GM21576 (cell line): Measurements from ENCODE around the gene MACROH2A1.

Experiments
- ATAC-seq: cut with Tn5 transposase; IDR thresholded peaks from one replicate; pipeline ENCODE4 v1.9.1; 2021; ENCODE audit warnings: mild to moderate bottlenecking, moderate library complexity; ENCODE audit not compliant: unreplicated experiment

Gene MACROH2A1

DNA sequence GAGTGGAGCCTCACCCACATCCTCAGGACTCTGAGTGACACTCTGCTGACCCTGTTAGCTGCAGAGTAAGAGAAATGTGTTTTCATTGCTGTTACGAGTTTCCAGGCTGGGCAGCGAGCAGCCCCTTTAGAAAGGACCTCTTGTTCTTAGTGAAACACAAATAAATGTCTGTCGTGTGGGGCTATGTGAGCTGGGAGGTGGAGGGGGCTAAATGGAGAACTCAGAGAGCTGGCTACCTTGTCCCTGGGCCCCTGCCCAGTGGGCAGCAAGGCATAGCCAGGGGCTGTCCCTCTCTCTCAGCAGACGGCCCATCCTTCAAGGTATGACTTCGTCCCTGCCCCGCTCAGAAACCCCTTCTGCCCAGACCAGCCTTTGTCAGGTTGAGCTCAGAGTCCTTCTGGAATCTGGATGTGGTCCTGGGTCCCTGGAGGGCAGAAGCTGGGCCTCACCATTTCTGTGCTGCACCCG is 38.0 kb upstream of the MACROH2A1 start:
- no peak for ATAC-seq

DNA sequence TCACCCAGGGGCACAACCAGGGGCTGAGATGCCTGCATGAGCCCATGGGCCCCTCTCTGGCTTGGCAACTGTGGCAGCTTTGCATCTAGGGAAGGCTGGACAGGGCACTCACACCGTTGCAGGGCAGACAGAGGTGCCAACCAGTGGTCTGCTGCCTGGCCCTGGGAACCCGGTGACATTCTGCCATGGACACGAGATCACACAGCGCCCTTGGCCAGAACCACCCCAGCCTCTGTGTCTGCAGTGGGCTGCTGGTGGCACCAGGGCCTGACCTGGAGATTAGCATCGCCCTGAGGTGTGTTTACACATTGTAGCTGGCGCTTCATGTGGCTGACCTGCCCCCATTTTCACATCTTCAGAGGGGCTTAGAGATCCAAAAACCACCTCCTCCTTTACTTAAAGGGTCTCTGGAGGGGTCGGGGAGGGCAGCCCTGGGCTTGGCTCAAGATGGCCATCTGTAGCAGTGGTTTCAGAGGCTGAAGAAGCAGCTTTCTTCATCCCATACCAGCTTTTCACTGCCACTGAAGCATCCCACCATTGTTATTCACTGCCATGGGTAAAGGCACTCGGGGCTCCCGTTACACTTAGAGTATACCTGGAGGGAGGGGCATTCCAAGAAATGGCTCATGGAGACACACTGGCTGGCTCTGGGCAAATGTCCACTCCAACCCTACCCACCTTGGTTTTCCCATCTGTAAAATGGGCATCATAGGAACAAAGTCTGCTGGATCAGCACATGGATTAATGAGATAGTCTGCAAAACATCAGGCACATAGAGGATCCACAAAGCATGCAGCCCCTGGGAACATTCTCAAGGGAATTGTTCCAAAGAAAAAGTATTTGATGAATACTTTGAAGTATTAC is 36.7 kb upstream of the MACROH2A1 start:
- ATAC-seq, result no peak

DNA sequence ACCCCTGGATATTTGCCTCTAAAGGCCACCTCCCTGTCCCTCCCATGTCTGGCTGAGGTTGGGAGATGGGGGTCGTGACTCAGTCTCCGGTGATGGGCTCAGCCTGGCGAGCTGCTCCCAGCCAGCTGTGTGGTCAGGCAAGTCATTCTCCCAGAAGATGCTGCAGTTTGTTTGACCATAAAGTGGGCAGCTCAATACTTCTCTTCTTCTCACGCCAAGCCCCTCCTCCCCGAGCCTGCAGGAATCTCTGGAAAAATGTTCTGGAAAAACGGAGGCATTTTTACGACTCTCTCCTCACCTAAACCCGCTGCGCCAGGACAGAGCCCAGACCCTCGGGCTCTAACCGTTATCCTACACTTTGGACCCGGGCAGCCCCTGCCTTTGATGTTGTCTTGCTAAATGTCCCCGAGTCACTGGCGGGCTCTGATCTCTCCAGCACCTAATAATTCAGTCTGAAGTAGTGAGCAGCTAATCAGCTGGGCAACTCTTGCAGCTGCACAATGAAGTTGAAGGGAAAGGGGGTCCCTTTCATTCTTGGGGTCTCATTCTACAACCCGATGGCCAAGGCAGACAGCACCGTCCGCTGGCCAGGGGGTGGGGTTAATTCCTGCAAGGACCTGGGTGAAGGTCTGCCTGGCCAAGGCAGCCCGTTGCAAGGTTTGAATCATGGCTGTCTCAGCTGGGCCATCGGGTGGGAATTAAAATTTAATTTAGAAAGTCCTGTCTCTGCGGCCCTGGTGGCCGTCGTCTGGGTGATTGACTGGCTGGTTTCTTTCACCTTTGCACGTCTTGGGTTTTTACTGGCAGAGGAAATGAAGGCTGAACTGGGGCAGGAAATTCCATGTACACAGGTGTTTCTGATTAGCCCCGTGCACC is 35.8 kb upstream of the MACROH2A1 start:
- no peak for ATAC-seq

DNA sequence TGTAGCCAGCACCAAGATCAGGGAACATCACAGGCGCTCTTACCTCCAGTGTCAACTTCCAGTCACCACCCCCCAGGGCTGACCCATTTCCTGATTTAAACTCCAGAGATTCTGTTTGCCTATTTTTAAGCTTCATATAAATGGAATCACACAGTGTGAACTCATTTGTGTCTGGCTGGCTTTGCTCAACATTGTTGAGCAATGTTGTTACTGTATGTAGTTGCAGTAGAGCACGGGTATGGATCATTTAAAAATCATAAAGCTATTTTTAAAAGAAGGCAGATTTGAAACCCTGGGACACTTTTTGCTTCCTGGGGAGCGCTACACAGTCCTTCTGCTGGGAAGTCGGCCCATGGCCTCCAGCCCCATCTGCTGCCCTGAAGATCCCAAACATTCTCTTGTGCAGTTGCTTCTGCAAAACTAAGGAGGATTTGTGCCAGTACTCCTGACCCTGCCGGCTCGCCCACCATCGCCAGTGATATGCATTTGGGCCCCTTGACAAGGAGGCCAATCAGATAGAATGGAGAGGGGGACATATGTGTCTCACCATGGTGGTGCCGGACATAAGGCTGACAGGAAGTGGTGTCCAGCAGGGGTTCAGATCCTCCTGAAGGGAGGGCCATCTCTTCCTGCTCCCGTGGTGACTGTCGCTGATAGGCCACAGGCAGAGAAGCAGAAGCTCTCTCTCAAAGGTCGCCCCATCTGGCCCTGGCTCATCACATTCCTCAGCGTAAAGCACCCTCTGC is 34.8 kb upstream of the MACROH2A1 start:
- ATAC-seq, result no peak

DNA sequence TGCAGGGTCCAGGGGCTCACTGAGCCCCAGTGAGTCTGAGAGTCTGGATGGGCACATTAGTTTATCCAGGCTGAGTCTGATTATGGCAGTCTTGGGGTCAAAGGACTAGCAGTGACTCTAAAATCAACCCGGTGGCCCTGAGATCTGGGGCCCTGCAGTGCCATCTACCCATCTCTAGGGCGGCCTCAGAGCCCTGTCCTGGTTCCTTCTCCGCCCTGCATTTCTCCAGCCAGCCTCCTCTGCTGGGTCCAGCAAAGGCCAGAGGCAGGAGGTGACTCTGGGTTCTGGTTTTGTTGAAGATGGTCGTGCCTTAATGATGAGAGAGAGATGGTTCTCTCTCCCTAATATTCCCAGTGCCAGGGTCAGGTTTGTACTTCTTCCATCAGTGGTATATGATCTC is 33.1 kb upstream of the MACROH2A1 start:
- no peak for ATAC-seq

DNA sequence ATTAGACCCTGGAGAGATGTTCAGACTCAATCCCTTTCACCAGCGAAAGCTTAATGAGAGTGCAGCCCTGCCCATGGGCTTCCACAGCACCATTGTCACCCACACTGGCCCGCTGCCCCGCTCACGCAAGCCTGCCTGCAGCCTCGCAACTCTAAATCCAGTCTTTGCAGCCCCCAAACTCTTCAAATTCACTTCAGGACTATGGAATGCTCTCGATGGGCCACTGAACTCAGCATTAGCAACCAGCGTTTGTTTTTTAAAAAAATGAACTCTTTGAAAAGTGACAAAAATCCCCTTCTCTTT is 31.1 kb upstream of the MACROH2A1 start:
- no peak for ATAC-seq

DNA sequence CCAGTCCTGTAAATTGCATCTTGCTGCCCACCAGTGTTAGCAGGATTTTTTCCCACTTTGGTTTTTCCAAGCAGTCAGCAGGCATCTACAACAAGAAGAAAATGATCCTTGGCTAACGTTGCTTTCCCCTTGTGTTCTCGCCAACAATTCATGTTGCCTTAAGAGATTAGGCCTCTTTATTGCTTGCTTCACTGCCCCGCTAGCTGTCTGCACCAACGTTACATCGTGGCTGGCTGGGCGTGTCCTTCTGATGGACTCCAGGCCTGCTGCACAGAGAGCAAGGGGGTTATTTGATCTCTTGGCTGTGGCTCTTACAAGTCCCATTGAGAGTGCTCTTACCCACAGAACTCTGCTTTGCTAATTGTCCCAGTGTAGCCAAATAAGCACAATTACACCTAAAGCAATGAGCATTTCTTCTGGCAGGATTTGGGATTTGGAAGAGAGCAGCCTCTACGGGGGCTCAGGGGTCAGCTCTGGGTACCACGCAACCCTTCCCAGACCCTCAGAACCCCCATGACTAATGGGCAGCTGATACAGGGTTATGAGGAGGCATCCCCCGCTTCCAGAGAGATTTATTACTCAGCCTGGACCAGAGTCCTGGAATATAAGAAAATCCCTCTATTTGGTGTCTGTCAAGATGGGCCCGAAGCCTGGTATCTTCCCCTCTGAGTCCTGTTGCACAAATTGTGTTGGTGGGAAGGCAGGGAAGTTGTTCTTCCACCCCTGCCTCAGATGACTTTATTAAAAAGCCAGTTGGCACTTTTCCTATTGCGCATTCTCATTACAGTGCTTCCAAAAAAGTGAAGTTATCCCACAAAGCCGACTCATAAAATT is 30.5 kb upstream of the MACROH2A1 start:
- ATAC-seq, result no peak

DNA sequence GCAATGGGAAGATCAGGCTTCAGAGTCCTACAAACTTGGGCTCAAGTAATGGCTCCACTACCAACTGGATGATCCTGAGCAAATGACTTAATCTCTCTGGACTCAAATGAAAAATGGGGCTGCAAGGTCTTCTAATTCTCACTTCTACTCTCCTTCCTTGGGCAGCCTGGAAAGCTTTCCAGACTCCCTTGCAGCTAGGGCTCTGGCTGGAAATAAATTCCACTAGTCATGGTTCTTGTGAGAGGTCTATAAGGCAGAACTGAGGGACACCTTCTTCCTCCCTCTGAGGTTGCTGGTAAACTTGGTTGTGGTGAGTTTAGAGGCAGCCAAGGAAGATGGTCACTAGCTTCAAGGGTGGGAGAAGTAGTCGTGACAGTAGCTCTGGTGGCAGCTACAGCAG is 29.6 kb upstream of the MACROH2A1 start:
- ATAC-seq, result no peak

DNA sequence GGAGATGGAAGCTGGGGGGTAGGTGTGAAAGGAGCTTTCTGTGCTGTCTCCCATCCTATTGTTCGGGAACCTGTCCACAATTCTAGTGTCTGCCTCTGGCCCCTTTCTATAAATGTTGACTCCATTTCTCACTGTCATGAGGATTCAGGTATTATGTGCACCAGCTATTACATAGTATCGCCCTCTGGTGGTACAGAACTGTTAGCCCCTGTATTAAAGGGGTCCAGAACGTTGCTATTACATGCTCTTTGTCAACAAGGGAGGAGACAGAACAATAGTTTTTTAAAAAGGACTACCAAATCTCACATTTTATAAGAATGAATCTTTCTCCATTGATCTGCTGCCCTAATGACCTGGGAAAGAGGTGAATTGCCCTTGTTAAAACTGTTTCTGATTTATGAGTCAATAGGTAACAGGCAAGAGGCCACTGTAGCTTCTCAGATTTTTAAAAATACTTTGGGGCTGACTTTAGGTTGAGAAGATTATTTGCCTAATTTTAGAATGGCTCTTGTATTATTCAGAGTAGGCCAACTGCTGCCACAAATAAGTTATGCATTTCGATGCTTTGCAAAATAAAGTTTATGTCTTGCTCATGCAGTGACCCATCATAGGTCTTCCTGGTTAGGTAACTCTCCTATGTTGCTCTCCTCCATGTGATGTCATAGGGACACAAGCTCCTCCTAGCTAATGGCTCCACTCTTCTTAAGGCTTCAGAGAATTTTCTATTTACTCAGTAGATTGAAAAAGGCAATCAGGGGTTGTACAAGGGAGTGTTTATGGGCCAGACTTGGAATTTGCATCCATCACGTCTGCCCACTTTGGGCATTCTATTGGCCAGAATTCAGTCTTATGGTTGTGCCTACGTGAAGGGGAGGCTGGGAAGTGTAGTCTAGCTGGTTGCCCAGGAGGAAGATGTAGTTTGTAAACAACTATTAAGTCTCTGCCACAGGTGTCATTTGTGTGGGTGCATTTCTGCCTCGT is 27.4 kb upstream of the MACROH2A1 start:
- ATAC-seq, result peak; percentile 87

DNA sequence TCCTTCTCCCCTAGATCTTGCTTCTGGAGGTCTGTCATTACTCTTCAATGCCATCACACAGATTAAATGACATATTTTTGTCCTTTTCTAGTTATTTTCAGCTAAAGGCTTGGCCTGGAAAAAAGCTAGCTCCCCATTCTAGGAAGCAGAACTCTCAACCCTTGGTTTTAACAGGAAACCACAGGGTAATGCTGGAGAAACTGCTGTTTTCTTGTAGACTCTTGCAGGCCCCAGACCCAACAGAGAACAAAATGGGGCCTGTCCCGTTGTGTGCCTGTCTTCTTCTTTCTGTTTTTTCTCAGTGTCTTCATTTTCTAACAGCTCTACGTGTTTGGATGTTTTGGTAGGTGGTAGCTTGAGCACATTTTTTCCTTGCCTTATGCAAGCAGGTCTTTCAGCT is 26.6 kb upstream of the MACROH2A1 start:
- ATAC-seq, result no peak

DNA sequence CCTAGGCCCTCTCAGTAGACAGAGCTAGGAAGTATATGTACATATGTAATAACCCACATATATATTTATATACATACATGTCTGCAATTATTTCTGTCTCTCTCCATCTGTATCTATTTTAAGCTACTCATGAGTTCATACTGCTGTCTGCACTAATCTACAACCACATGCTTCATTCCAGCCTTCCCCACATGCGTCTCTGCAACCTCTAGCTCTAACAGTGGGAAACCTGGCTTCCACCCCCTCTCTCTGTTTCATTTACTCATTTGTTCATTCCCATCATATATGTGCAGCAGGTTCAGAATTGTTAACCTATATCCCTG is 24.8 kb upstream of the MACROH2A1 start:
- no peak for ATAC-seq

DNA sequence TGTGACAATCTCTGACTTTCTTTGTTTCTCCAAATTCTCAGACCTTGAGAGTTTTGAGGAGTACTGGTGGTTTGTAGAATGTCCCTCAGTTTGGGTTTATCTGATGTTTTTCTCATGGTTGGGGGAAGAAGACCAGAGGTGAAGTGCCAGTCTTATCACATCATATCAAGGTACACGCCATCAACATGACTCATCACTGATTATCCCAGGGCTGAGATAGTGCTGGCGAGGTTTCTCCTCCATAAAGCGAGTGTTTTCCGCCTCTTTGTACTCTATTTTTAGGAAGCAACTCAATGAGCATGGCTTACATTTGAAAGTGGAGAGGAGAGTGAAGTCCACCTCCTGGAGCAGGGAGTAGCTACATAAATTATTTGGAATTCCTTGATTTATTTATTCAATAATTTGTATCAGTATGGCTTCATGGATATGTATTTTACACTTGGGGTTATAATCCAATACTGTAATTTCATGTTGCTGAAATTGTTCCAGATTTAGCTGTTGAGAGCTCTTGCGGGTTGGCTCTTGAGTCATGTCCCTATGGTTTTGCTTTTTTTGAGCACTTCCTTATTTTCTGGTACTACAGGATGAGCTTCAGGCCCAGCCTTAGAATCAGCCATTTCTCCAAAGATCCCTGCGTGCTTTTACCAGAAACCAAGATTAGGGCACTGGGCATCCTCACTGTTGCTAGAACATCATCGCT is 24.3 kb upstream of the MACROH2A1 start:
- no peak for ATAC-seq

DNA sequence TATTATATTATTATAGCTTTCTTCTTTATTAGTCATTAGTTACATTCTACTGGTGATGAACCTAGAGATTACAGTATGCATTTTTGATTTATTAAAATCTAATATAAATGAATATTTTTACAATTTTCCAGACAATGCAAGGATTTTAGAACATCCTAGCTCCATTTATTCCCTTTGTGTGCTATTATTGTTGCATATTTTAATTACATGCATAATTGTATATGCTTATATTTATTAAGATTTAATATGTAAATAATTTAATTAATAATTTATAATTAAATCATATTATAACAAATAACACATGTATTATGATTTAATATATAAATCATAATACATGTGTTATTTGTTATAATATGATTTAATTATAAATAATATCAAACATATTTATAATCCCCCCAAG is 23.4 kb upstream of the MACROH2A1 start:
- ATAC-seq, result no peak

DNA sequence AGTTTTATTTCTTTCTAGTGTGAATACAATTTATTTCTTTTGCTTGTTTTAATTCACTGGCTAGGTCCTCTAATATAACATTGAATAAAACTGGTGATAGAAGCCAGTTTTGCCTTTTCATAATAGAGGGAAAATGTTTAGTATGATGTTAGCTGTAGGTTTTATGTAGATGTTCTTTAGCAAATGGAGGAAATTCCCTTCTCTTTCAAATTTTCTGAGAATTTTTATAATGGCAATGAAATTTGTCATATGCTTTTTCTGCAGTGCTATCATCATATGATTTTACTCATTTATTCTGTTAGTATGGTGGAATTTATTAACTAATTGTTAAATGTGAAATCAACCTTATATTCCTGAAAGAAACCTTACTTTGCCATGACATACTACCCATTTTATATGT is 18.1 kb upstream of the MACROH2A1 start:
- no peak for ATAC-seq

DNA sequence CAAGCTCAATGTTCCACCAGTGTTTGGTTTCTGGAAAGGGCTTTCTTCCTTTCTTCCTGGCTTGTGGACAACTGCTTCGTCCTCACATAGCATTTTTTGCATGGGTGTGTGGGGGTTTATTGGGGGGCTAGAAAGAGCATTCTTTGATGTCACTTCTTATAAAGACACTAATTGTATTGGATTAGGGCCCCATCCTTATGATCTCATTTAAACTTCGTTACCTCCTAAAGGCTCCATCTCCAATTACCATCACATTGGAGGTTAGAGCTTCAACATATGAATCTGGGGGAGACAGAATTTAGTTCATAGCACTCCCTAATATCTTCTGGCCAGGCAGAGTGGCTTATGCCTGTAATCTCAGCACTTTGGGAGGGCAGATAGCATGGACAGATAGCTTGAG is 6.1 kb upstream of the MACROH2A1 start:
- ATAC-seq, result no peak

DNA sequence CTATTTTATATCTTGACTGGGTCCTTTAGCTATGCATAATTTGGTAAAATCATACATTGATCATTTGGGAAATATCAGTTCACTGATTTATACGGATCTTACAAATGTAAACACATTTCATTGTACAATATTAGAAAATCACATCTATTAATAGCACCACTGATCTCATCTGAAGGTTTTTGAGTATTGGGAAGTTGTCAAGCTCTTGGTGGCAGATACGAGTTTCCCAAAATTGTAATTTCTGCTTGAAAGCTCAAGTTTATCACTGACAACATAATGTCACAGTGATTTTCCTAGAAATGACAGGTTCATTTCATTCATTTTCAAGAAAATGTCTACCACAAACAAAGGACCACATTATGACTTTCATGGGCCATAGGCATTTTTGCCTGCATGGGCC is 3.0 kb upstream of the MACROH2A1 start:
- no peak for ATAC-seq

DNA sequence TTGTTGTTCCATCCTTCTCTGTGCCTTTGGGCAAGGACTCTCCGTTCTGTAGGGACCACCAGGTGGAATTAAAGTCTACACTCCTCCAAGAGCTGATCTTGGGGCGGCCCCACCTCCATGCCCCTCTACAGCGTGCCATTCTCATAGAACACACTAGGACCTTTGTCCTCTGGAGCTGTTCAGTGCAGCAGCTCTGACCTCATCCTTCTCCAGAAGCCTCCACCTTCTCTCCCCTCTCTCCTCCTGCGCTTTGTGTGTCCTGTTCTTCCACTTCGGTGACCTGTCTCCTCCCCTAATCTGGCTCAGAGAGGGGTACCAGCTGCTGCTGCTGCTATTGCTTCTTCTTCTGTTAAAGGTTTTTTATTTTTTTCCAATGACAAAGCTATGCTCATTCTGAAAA is 1.8 kb upstream of the MACROH2A1 start:
- ATAC-seq, result no peak

DNA sequence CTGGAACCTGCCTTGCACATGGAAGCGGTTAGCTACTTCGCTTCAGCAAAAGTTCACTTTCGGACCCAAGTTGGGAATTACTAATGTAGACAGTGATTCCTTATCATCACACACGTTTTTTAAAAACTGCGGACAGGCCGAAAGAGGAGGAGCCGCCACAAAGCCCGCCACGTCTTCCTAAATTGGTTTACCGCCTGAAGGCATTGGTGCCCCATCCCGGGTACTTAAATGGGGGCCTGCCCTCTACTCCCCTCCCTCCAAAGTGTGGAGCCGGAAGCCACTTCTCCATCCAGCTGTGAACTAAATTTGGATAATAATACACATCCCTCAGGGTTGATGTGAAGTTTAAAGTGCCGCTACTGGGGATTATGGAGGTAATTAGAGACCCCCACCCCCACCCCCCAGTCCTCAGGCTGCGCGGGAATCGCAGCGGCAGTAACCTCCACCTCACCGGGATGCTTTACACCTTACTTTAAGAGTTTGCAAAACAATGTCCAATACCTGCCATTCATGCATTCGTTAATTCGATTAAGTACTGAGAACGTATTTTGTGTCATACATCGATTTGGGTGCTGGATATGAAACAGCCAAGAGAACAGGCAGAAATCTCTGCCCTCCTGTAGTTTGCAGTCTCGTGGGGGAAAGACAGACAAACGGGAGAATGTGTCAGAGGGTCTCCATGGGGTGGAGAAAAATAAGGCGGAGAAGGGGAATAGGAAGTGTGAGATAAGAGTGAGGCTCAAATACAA is 937 bp upstream of the MACROH2A1 start:
- no peak for ATAC-seq
